ENCODE results near the gene PHACTR3.

GRCh38 chr20:59810449-59811187, 206.3 kb downstream of the PHACTR3 start:
- no peak for TF ChIP-seq POLR2A (IDR thresholded peaks at IDR 0.05; ENCODE audit: borderline replicate concordance, extremely low read depth, insufficient read depth, insufficient read length)
- no peak for TF ChIP-seq CTCF (IDR thresholded peaks at IDR 0.05 in 2 of 3, conservative IDR thresholded peaks at IDR 0.05 in 1 of 3; ENCODE audit: borderline replicate concordance in 1 of 3, insufficient read depth in 1 of 3, low read depth in 2 of 3, low read length in 2 of 3)
- no peak for TF ChIP-seq POLR2AphosphoS5 (IDR thresholded peaks at IDR 0.05; ENCODE audit: low read depth, low read length)
- no peak for TF ChIP-seq EZH2 (IDR thresholded peaks at IDR 0.05)

Measured in HCT116 (cell line).